CD4-positive, CD25-positive, alpha-beta regulatory T cell (primary cell): ENCODE measurements around the gene MDM2. TPM values are rescaled to one million over a fixed set of nuclear protein-coding genes. Genes with fewer than 3 reads are reported as not detected.
"Not testable (repeated sequence)": the region's sequence is repeated elsewhere in the genome, so short reads cannot be mapped to it uniquely, and the experiment has no call there.

Source experiments
- ATAC-seq, 2 donors: fragments of 150-1000 bp; cut with Tn5 transposase; one replicate each; pipeline ENCODE4 v1.10.0; 2021; ENCODE audit warnings: low read depth in 2 of 2, moderate number of reproducible peaks in 2 of 2, moderate library complexity in 1 of 2
- DNase-seq, 3 donors: peaks; one replicate each; pipeline versions ENCODE4 v3.0.0 to v3.0.0-alpha.2; 2012 to 2022; ENCODE audit warnings: mixed read lengths in 1 of 3
- H3K27ac ChIP-seq: one replicate; pipeline ENCODE4 v1.7.0; 2013; ENCODE audit warnings: mild to moderate bottlenecking, low read length; ENCODE audit not compliant: insufficient read depth, poor library complexity, severe bottlenecking
- H3K27me3 ChIP-seq: one replicate; pipeline ENCODE4 v1.7.0; 2013; ENCODE audit warnings: low read length; ENCODE audit not compliant: control insufficient read depth, insufficient read depth
- H3K36me3 ChIP-seq: one replicate; pipeline ENCODE4 v1.7.0; 2013; ENCODE audit warnings: mild to moderate bottlenecking, low read length, moderate library complexity; ENCODE audit not compliant: control insufficient read depth, insufficient read depth
- H3K4me1 ChIP-seq: 2 replicates; pipeline ENCODE4 v1.7.0; 2013; ENCODE audit warnings: mild to moderate bottlenecking, low read length; ENCODE audit not compliant: insufficient read depth, control insufficient read depth, poor library complexity, severe bottlenecking
- H3K4me3 ChIP-seq: one replicate; pipeline ENCODE4 v1.7.0; 2013; ENCODE audit warnings: low read depth, mild to moderate bottlenecking, low read length, moderate library complexity
- H3K9me3 ChIP-seq, 2 experiments: 1 replicate in 1 of 2; 2 replicates in 1 of 2; pipeline ENCODE4 v1.7.0; 2013; ENCODE audit warnings: low read length in 2 of 2, mild to moderate bottlenecking in 1 of 2, moderate library complexity in 1 of 2; ENCODE audit not compliant: control insufficient read depth in 2 of 2
- H3K27ac Mint-ChIP-seq, 3 donors: one replicate each; pipeline ENCODE4 v1.8.0; 2020 to 2022; ENCODE audit warnings: mild to moderate bottlenecking in 3 of 3, mixed read lengths in 3 of 3, moderate library complexity in 2 of 3
- H3K27me3 Mint-ChIP-seq: one replicate; pipeline ENCODE4 v1.8.0; 2022; ENCODE audit warnings: mild to moderate bottlenecking, mixed read lengths
- H3K36me3 Mint-ChIP-seq: one replicate; pipeline ENCODE4 v1.8.0; 2020; ENCODE audit warnings: mixed read lengths
- H3K4me1 Mint-ChIP-seq, 4 donors: one replicate each; pipeline ENCODE4 v1.8.0; 2020 to 2022; ENCODE audit warnings: mixed read lengths in 4 of 4, mild to moderate bottlenecking in 1 of 4
- H3K4me3 Mint-ChIP-seq, 4 donors: one replicate each; pipeline ENCODE4 v1.8.0; 2020 to 2022; ENCODE audit warnings: mild to moderate bottlenecking in 4 of 4, mixed read lengths in 4 of 4, moderate library complexity in 3 of 4
- H3K9me3 Mint-ChIP-seq, 7 donors: one replicate each; pipeline ENCODE4 v1.8.0; 2020 to 2022; ENCODE audit warnings: mixed read lengths in 7 of 7, mild to moderate bottlenecking in 3 of 7, moderate library complexity in 2 of 7
- polyA plus RNA-seq, 4 donors: library from polyadenylated mRNA; unstranded; fragments of 300-500 nt; fragmentation: Illumina TruSeq; gene quantifications; one replicate each; pipeline ENCODE4 v1.2.3, GENCODE V29; 2021
- total RNA-seq: library from RNA; stranded (reverse); gene quantifications from one replicate; pipeline ENCODE4 v1.2.3, GENCODE V29; 2022

MDM2 gene
- total and polyA plus RNA-seq, 5 donors from 2014 or later = 21.8 to 101 (median 24.0) TPM

DNA sequence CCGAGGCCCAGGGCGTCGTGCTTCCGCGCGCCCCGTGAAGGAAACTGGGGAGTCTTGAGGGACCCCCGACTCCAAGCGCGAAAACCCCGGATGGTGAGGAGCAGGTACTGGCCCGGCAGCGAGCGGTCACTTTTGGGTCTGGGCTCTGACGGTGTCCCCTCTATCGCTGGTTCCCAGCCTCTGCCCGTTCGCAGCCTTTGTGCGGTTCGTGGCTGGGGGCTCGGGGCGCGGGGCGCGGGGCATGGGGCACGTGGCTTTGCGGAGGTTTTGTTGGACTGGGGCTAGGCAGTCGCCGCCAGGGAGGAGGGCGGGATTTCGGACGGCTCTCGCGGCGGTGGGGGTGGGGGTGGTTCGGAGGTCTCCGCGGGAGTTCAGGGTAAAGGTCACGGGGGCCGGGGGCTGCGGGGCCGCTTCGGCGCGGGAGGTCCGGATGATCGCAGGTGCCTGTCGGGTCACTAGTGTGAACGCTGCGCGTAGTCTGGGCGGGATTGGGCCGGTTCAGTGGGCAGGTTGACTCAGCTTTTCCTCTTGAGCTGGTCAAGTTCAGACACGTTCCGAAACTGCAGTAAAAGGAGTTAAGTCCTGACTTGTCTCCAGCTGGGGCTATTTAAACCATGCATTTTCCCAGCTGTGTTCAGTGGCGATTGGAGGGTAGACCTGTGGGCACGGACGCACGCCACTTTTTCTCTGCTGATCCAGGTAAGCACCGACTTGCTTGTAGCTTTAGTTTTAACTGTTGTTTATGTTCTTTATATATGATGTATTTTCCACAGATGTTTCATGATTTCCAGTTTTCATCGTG, 612 bp downstream of the MDM2 start:
- Histone ChIP-seq H3K27ac (peak overlapping the region; percentile 95), H3K4me3 (peak overlapping the region; percentile 86), H3K9me3 (no peaks in the 10 kb centered on the region), H3K36me3 (peaks cover 14% of the 10 kb centered on the region), H3K4me1 (peaks cover 42% of the 10 kb centered on the region), H3K27me3 (no peaks in the 10 kb centered on the region)
- Mint-ChIP-seq H3K4me1 (peaks cover 14 to 50% (median 30%) of the 10 kb centered on the region in 4 donors), H3K27ac (peak overlapping the region; percentile 98 to 99 (median 98)), H3K36me3 (peaks cover 20% of the 10 kb centered on the region), H3K9me3 (peaks cover 0 to 2% (median 0%) of the 10 kb centered on the region in 7 donors), H3K4me3 (peak overlapping the region; percentile 89 to 99 (median 95)), H3K27me3 (peaks cover 4% of the 10 kb centered on the region)
- ATAC-seq = peak in 1 of 2 donors; percentile 14
- peak; percentile 31 to 73 (median 37) for DNase-seq

GRCh38 chr12:68809190-68810026, 1.4 kb downstream of the MDM2 start:
- H3K4me1 Mint-ChIP-seq = peaks cover 17 to 56% (median 33%) of the 10 kb centered on the region in 4 donors

DNA sequence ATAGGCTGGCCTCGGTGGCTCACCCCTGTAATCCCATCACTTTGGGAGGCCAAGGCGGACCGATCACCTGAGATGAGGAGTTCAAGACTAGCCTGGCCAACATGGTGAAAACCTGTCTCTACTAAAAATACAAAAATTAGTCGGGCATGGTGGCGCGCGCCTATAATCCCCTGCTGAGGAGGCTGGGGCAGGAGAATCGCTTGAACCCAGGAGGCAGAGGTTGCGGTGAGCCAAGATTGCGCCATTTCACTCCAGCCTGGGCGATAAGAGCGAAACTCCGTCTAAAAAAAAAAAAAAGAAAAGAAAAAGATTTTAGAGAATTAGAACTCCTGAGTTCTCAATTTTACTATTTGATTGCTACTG, 2.0 kb downstream of the MDM2 start:
- H3K27me3 Mint-ChIP-seq, H3K27ac Mint-ChIP-seq, H3K27me3 ChIP-seq, H3K27ac ChIP-seq, H3K4me3 ChIP-seq, H3K9me3 ChIP-seq, DNase-seq, H3K9me3 Mint-ChIP-seq, ATAC-seq: not testable (repeated sequence)
- Mint-ChIP-seq H3K4me1 (peaks cover 19 to 62% (median 37%) of the 10 kb centered on the region in 4 donors), H3K36me3 (peaks cover 26% of the 10 kb centered on the region), H3K4me3 (peak overlapping the region; percentile 89 to 99 (median 95))
- Histone ChIP-seq H3K4me1 (peaks cover 53% of the 10 kb centered on the region), H3K36me3 (peaks cover 25% of the 10 kb centered on the region)

More at GRCh38 chr12:68809190-68810026, 1.4 kb downstream of the MDM2 start:
- Mint-ChIP-seq H3K4me3 (peak overlapping the region; percentile 89 to 99 (median 95)), H3K27ac (peak overlapping the region; percentile 98 to 99 (median 98)), H3K36me3 (peaks cover 20% of the 10 kb centered on the region), H3K9me3 (peaks cover 0 to 2% (median 0%) of the 10 kb centered on the region in 7 donors), H3K27me3 (peaks cover 4% of the 10 kb centered on the region)
- H3K27ac ChIP-seq = peak overlapping the region; percentile 95
- peaks cover 19% of the 10 kb centered on the region for H3K36me3 ChIP-seq
- H3K4me1 ChIP-seq = peaks cover 47% of the 10 kb centered on the region
- no peak for DNase-seq
- peak overlapping the region; percentile 86 for H3K4me3 ChIP-seq
- H3K9me3 ChIP-seq = no peaks in the 10 kb centered on the region
- no peak for ATAC-seq
- no peaks in the 10 kb centered on the region for H3K27me3 ChIP-seq

DNA sequence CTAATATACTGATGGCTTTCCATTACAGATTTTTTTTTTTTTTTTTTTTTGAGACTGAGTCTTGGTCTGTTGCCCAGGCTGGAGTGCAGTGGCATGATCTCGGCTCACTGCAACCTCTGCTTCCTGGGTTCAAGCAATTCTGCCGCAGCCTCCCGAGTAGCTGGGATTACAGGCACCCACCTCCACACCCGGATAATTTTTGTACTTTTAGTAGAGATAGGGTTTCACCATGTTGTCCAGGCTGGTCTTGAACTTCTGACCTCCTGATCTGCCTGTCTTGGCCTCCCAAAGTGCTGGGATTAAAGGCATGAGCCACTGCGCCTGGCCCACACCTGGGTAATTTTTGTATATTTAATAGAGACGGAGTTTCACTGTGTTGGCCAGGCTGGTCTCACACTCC, 3.6 kb downstream of the MDM2 start:
- Histone ChIP-seq H3K36me3 (peaks cover 37% of the 10 kb centered on the region), H3K4me1 (peaks cover 65% of the 10 kb centered on the region)
- peaks cover 24 to 70% (median 50%) of the 10 kb centered on the region in 4 donors for H3K4me1 Mint-ChIP-seq
- H3K27me3 ChIP-seq, H3K27ac Mint-ChIP-seq, H3K27ac ChIP-seq, DNase-seq, H3K9me3 ChIP-seq, ATAC-seq, H3K9me3 Mint-ChIP-seq, H3K27me3 Mint-ChIP-seq, H3K4me3 ChIP-seq: not testable (repeated sequence)
- peak overlapping the region in 2 of 4 donors; percentile 71 to 74 for H3K4me3 Mint-ChIP-seq
- H3K36me3 Mint-ChIP-seq = peaks cover 32% of the 10 kb centered on the region

DNA sequence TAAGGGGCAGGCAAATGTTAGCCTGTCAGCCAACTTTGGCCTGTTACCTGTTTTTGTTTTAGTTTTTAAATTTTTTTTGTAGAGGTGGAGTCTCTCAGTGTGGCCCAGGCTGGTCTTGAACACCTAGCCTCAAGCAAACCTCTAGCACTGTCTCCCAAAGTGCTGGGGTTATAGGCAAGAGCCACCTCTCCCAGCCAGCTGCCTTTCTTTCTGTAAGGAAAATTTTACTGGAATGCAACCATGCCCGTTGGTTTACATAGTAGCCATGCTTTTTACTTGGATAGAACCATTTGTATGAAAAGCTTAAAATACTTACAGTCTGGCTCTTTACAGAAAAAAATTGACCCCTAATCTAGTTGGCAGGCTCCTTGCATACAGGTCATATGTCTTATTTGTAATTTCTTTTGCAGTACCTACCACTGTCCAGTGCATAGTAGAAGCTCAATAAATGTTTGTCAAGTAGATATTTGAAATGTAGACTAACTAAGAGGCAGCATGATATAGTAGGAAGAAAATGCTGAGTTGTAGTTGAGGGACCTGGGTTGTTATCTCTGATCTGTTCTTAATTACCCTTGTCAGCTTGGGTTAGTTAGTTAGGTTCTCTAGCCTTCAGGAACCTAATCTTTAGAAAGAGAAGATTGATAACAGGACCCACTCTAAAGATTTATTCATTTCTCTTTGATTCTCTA, 4.7 kb downstream of the MDM2 start:
- DNase-seq (no peak), ATAC-seq (no peak)
- Histone ChIP-seq H3K36me3 (peaks cover 45% of the 10 kb centered on the region), H3K9me3 (no peaks in the 10 kb centered on the region), H3K27me3 (no peaks in the 10 kb centered on the region), H3K4me1 (peaks cover 55% of the 10 kb centered on the region), H3K27ac (no peak overlapping the region), H3K4me3 (no peak overlapping the region)
- Mint-ChIP-seq H3K9me3 (peaks cover 0 to 2% (median 0%) of the 10 kb centered on the region in 7 donors), H3K27ac (peak overlapping the region; percentile 35 to 86 (median 42)), H3K36me3 (peaks cover 35% of the 10 kb centered on the region), H3K4me1 (peaks cover 24 to 68% (median 45%) of the 10 kb centered on the region in 4 donors), H3K27me3 (peaks cover 4% of the 10 kb centered on the region), H3K4me3 (peak overlapping the region; percentile 4 to 71 (median 42))

- no peak overlapping the region for H3K4me3 ChIP-seq
- DNase-seq (no peak), ATAC-seq (no peak)
- Mint-ChIP-seq H3K4me3 (peak overlapping the region in 2 of 4 donors; percentile 24 to 71), H3K9me3 (peaks cover 0 to 2% (median 0%) of the 10 kb centered on the region in 7 donors), H3K27me3 (peaks cover 4% of the 10 kb centered on the region), H3K36me3 (peaks cover 35% of the 10 kb centered on the region), H3K27ac (peak overlapping the region in 1 of 3 donors; percentile 7), H3K4me1 (peaks cover 24 to 68% (median 45%) of the 10 kb centered on the region in 4 donors)
- H3K36me3 ChIP-seq = peaks cover 50% of the 10 kb centered on the region
- H3K9me3 ChIP-seq = no peaks in the 10 kb centered on the region
- H3K27me3 ChIP-seq = no peaks in the 10 kb centered on the region
- peaks cover 55% of the 10 kb centered on the region for H3K4me1 ChIP-seq
- no peak overlapping the region for H3K27ac ChIP-seq
Measured at GRCh38 chr12:68813242-68813593, 5.2 kb downstream of the MDM2 start.

DNA sequence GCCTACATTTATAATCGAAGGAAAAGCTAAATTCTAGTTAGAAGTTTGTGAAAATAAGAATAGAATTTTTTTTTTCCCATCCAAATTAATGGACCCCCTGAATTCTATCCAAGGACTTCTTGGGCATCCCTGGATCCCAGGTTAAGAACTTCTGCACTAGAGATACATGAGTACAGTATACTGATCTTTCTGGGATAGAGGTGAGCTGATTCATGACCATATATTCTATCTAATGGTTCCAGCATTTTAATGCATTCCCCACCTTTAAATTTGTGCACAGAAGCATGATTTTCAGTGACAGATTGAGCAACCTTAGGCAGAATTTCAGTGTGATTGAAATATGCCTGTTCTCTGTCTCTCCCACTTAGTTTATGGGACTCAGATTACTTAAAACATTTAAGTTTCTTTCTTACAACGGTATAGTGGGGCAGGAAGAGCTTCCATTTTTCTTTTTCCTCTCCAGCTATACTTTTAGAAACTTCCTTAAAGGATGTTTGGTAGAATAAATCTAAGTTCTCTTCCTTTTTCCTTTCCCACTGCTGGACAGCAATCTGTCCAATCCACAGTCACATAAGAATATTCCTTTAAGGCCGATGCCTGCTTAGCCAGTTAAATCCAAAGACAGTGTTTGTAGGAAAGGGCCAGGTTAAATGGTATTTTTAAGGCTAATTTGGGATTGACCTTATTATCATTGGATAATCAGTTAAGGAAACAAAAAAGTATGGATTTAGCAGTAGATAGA, 6.7 kb downstream of the MDM2 start:
- H3K27ac ChIP-seq = peak overlapping the region; percentile 37
- H3K4me1 Mint-ChIP-seq = peaks cover 26 to 65% (median 47%) of the 10 kb centered on the region in 4 donors

More for the DNA sequence above, 6.7 kb downstream of the MDM2 start:
- no peaks in the 10 kb centered on the region for H3K9me3 Mint-ChIP-seq
- Histone ChIP-seq H3K4me1 (peaks cover 46% of the 10 kb centered on the region), H3K27me3 (no peaks in the 10 kb centered on the region), H3K4me3 (peak overlapping the region; percentile 50), H3K9me3 (no peaks in the 10 kb centered on the region), H3K36me3 (peaks cover 56% of the 10 kb centered on the region)
- H3K36me3 Mint-ChIP-seq = peaks cover 28% of the 10 kb centered on the region
- DNase-seq = no peak
- H3K27ac Mint-ChIP-seq = peak overlapping the region; percentile 2 to 32 (median 18)
- no peaks in the 10 kb centered on the region for H3K27me3 Mint-ChIP-seq
- peak overlapping the region in 2 of 4 donors; percentile 15 to 82 for H3K4me3 Mint-ChIP-seq
- no peak for ATAC-seq
